Mucosa of descending colon (tissue), 3 donors: ENCODE data around the gene TRPM3. TPM values are rescaled to one million over a fixed set of nuclear protein-coding genes. Genes with fewer than 3 reads are reported as not detected.

Experiments
- ATAC-seq: fragments of 200-7000 bp; cut with Tn5 transposase; one replicate; pipeline ENCODE4 v1.9.1; 2020; ENCODE audit warnings: mild to moderate bottlenecking, moderate library complexity
- DNase-seq, 3 donors: peaks; one replicate each; pipeline ENCODE4 v3.0.0-alpha.2; 2020
- H3K36me3 ChIP-seq: fragments of 200-600 bp; one replicate; pipeline ENCODE4 v1.8.0; 2021; ENCODE audit warnings: low read depth, mild to moderate bottlenecking
- H3K4me1 ChIP-seq: fragments of 200-600 bp; one replicate; pipeline ENCODE4 v1.8.0; 2021; ENCODE audit warnings: low read depth, mild to moderate bottlenecking
- H3K4me3 ChIP-seq: fragments of 200-600 bp; one replicate; pipeline ENCODE4 v1.8.0; 2021; ENCODE audit warnings: mild to moderate bottlenecking
- H3K9me3 ChIP-seq: fragments of 200-600 bp; one replicate; pipeline ENCODE4 v1.8.0; 2021; ENCODE audit warnings: mild to moderate bottlenecking
- CTCF ChIP-seq: fragments of 200-600 bp; IDR thresholded peaks from one replicate; pipeline ENCODE4 v1.8.0; 2022; ENCODE audit warnings: antibody characterized with exemption, mild to moderate bottlenecking
- intact Hi-C, 2 donors: fragments of 100-400 bp; cut with DNase I in 1 of 2; cut with micrococcal nuclease in 1 of 2; formaldehyde crosslinking; loops; one replicate each; pipeline versions ENCODE4 v1.11.0 to v1.11.1; 2022; cut with DNase I, micrococcal nuclease
- total RNA-seq, 3 donors: library from RNA; stranded (reverse); fragmentation: NEBNext Ultra II Directional in 2 of 3; extraction: Animal tissue kit (Norgen Biotek cat#: 25700) in 2 of 3; gene quantifications; one replicate each; pipeline versions ENCODE4 v1.2.1 to v1.2.4, GENCODE V29; 2021 to 2023
- donor health status: DM: no; HTN: no; CAD: no; lungs with moderate emphysema.
- donor health status: DM: no; HTN: no; CAD: no.
- donor health status: DM: no; HTN: yes; CAD: no.

TRPM3 gene
- total RNA-seq, 3 donors from 2014 or later, result 0.29 to 0.55 (median 0.51) TPM

GRCh38 chr9:70868661-70869652 lies 252.5 kb downstream of the TRPM3 start:
- H3K9me3 ChIP-seq, result no peaks in the 10 kb centered on the region

GRCh38 chr9:70868041-70868440 lies 253.4 kb downstream of the TRPM3 start:
- Histone ChIP-seq H3K4me1 (no peaks in the 10 kb centered on the region), H3K36me3 (no peaks in the 10 kb centered on the region), H3K9me3 (no peaks in the 10 kb centered on the region), H3K4me3 (no peak overlapping the region)
- ATAC-seq, result no peak
- TF ChIP-seq CTCF, result no peak
- intact Hi-C loops, result no loop called here
- DNase-seq, result no peak

More at GRCh38 chr9:70868661-70869652, 252.5 kb downstream of the TRPM3 start:
- TF ChIP-seq CTCF, result no peak
- Histone ChIP-seq H3K36me3 (no peaks in the 10 kb centered on the region), H3K4me1 (no peaks in the 10 kb centered on the region), H3K4me3 (no peak overlapping the region)
- intact Hi-C loops, result no loop called here
- ATAC-seq, result no peak
- no peak for DNase-seq

- no peak for ATAC-seq
- Histone ChIP-seq H3K9me3 (no peaks in the 10 kb centered on the region), H3K36me3 (no peaks in the 10 kb centered on the region), H3K4me1 (no peaks in the 10 kb centered on the region), H3K4me3 (no peak overlapping the region)
- DNase-seq, result no peak
- no peak for TF ChIP-seq CTCF
- intact Hi-C loops, result no loop called here
Measured at GRCh38 chr9:70865471-70865870, 255.9 kb downstream of the TRPM3 start.

- no peaks in the 10 kb centered on the region for H3K36me3 ChIP-seq
- ATAC-seq, result no peak
- no peak for DNase-seq
- no peaks in the 10 kb centered on the region for H3K9me3 ChIP-seq
- H3K4me1 ChIP-seq, result no peaks in the 10 kb centered on the region
- no peak overlapping the region for H3K4me3 ChIP-seq
- TF ChIP-seq CTCF, result no peak
- intact Hi-C loops, result no loop called here
Measured at GRCh38 chr9:70861797-70862196, 259.6 kb downstream of the TRPM3 start.

GRCh38 chr9:70861376-70861775 lies 260.0 kb downstream of the TRPM3 start:
- intact Hi-C loops, result no loop called here
- Histone ChIP-seq H3K4me1 (no peaks in the 10 kb centered on the region), H3K9me3 (no peaks in the 10 kb centered on the region), H3K4me3 (no peak overlapping the region), H3K36me3 (no peaks in the 10 kb centered on the region)
- no peak for TF ChIP-seq CTCF
- DNase-seq, result no peak
- ATAC-seq, result no peak
